IMR-90 (cell line): ENCODE data around the gene TRIML1. TPM values are rescaled to one million over a fixed set of nuclear protein-coding genes. Genes with fewer than 3 reads are reported as not detected.

ENCODE experiments used
- ATAC-seq: fragments of 200-7000 bp; cut with Tn5 transposase; 2 replicates; pipeline ENCODE4 v1.9.1; 2020; ENCODE audit warnings: low read depth, mild to moderate bottlenecking, moderate library complexity
- BruUV-seq: library from RNA; stranded (reverse); fragments of 400-500 nt; replicated peaks from 2 replicates; lab custom pipeline; 2021; lab: Mats Ljungman, UMichigan
- CTCF ChIA-PET: fragments of 300-600 bp; formaldehyde crosslinking; extraction: SDS; loops from one replicate; lab custom pipeline; 2021; ENCODE audit warnings: antibody characterized with exemption; lab: Yijun Ruan, JAX
- POLR2A ChIA-PET: fragments of 300-600 bp; sonication (Branson Sonifier 250); formaldehyde crosslinking; loops from one replicate; lab custom pipeline; 2022; ENCODE audit warnings: antibody characterized with exemption; ENCODE audit not compliant: unreplicated experiment; lab: Charles Lee
- DNase-seq: peaks from one replicate; pipeline ENCODE4 v3.0.0; 2013
- H2AFZ ChIP-seq: replicated peaks from 2 replicates; pipeline ENCODE3; 2013; ENCODE audit warnings: low read length, mild to moderate bottlenecking; ENCODE audit not compliant: poor library complexity
- H2AK5ac ChIP-seq: 2 replicates; pipeline ENCODE4 v1.6.1; 2013; ENCODE audit warnings: low read depth, low read length, inconsistent platforms
- H2AK9ac ChIP-seq: replicated peaks from 2 replicates; pipeline ENCODE3; 2013; ENCODE audit warnings: mild to moderate bottlenecking, low read depth, low read length, moderate library complexity; ENCODE audit not compliant: poor library complexity
- H2BK120ac ChIP-seq: 2 replicates; pipeline ENCODE4 v1.6.1; 2013; ENCODE audit warnings: low read depth, low read length, inconsistent platforms
- H2BK15ac ChIP-seq: 3 replicates; pipeline ENCODE4 v1.6.1; 2013; ENCODE audit warnings: low read depth, low read length, inconsistent platforms
- H2BK20ac ChIP-seq: 2 replicates; pipeline ENCODE4 v1.6.1; 2013; ENCODE audit warnings: low read depth, mild to moderate bottlenecking, inconsistent platforms, low read length, moderate library complexity
- H2BK5ac ChIP-seq: 2 replicates; pipeline ENCODE4 v1.6.1; 2013; ENCODE audit warnings: mild to moderate bottlenecking, low read depth, low read length, inconsistent platforms; ENCODE audit not compliant: poor library complexity, severe bottlenecking
- H3K14ac ChIP-seq: replicated peaks from 2 replicates; pipeline ENCODE4 v1.6.1; 2013; ENCODE audit warnings: low read depth, low read length, inconsistent platforms
- H3K18ac ChIP-seq: 2 replicates; pipeline ENCODE4 v1.6.1; 2013; ENCODE audit warnings: low read depth, low read length, control low read depth
- H3K23ac ChIP-seq: 2 replicates; pipeline ENCODE4 v1.6.1; 2013; ENCODE audit warnings: low read depth, low read length, inconsistent platforms
- H3K27ac ChIP-seq: 2 replicates; pipeline ENCODE4 v1.5.1; 2013; ENCODE audit warnings: mild to moderate bottlenecking, control low read depth, low read length; ENCODE audit not compliant: insufficient read depth
- H3K27me3 ChIP-seq: 2 replicates; pipeline ENCODE4 v1.6.1; 2013; ENCODE audit warnings: low read length; ENCODE audit not compliant: control insufficient read depth, insufficient read depth
- H3K36me3 ChIP-seq: 2 replicates; pipeline ENCODE4 v1.6.1; 2013; ENCODE audit warnings: low read length, mixed read lengths; ENCODE audit not compliant: control insufficient read depth, insufficient read depth
- H3K4ac ChIP-seq: 2 replicates; pipeline ENCODE4 v1.6.1; 2013; ENCODE audit warnings: low read depth, low read length, inconsistent platforms
- H3K4me1 ChIP-seq: 2 replicates; pipeline ENCODE4 v1.6.1; 2013; ENCODE audit warnings: low read length, mixed read lengths; ENCODE audit not compliant: control insufficient read depth, insufficient read depth
- H3K4me2 ChIP-seq: 2 replicates; pipeline ENCODE4 v1.6.1; 2013; ENCODE audit warnings: low read depth, mild to moderate bottlenecking, control low read depth, low read length, moderate library complexity
- H3K4me3 ChIP-seq: 2 replicates; pipeline ENCODE4 v1.5.1; 2013; ENCODE audit warnings: low read depth, mild to moderate bottlenecking, control low read depth, low read length, moderate library complexity; ENCODE audit not compliant: insufficient read depth
- H3K56ac ChIP-seq: 2 replicates; pipeline ENCODE4 v1.6.1; 2013; ENCODE audit warnings: low read length, inconsistent platforms; ENCODE audit not compliant: insufficient read depth; ENCODE audit errors: extremely low read depth
- H3K79me1 ChIP-seq, 2 experiments: 2 replicates each; pipeline ENCODE4 v1.6.1; 2013; ENCODE audit warnings: low read length in 2 of 2, inconsistent platforms in 1 of 2, low read depth in 1 of 2
- H3K9ac ChIP-seq: 2 replicates; pipeline ENCODE4 v1.6.1; 2013; ENCODE audit warnings: low read depth, low read length, control low read depth
- H3K9me1 ChIP-seq: 2 replicates; pipeline ENCODE4 v1.6.1; 2013; ENCODE audit warnings: low read length, inconsistent platforms; ENCODE audit not compliant: insufficient read depth
- H3K9me3 ChIP-seq: 2 replicates; pipeline ENCODE4 v1.6.1; 2013; ENCODE audit warnings: low read length; ENCODE audit not compliant: control insufficient read depth, insufficient read depth
- H4K20me1 ChIP-seq: 2 replicates; pipeline ENCODE4 v1.6.1; 2013; ENCODE audit warnings: low read length, inconsistent platforms; ENCODE audit not compliant: insufficient read depth
- H4K5ac ChIP-seq: 2 replicates; pipeline ENCODE4 v1.6.1; 2013; ENCODE audit warnings: mild to moderate bottlenecking, low read depth, low read length, control low read depth
- H4K8ac ChIP-seq, 2 experiments: 2 replicates each; pipeline ENCODE4 v1.6.1; 2013; ENCODE audit warnings: low read depth in 2 of 2, low read length in 2 of 2, control low read depth in 1 of 2, inconsistent platforms in 1 of 2
- H4K91ac ChIP-seq: 2 replicates; pipeline ENCODE4 v1.6.1; 2013; ENCODE audit warnings: low read depth, low read length, inconsistent platforms; ENCODE audit not compliant: insufficient read depth
- CEBPB ChIP-seq: IDR thresholded peaks from 2 replicates; pipeline ENCODE4 v1.6.1; 2012; ENCODE audit warnings: low read depth, low read length, improper control_type of control experiment
- CHD1 ChIP-seq: IDR thresholded peaks from 2 replicates; pipeline ENCODE4 v1.6.1; 2012; ENCODE audit warnings: low read depth, low read length, improper control_type of control experiment
- MAZ ChIP-seq: IDR thresholded peaks from 2 replicates; pipeline ENCODE4 v1.6.1; 2012; ENCODE audit warnings: low read depth, mild to moderate bottlenecking, low read length, improper control_type of control experiment, moderate library complexity, borderline replicate concordance
- RAD21 ChIP-seq: IDR thresholded peaks from 2 replicates; pipeline ENCODE4 v1.6.1; 2012; ENCODE audit warnings: low read length, improper control_type of control experiment
- WGBS, 2 experiments: methylation state at CpG; one replicate each; pipeline versions ENCODE4 v1.1.5 to v1.1.7; 2013; ENCODE audit warnings: missing lambda C conversion rate in 2 of 2; ENCODE audit not compliant: insufficient read length in 1 of 2; ENCODE audit errors: extremely low coverage in 2 of 2; 5-methylcytosine and 5-hydroxymethylcytosine counted together
- dilution Hi-C: fragments of 300-500 bp; cut with HindIII; formaldehyde crosslinking; loops from one replicate; pipeline ENCODE4 v1.14.3; 2018; ENCODE audit warnings: low sequenced_read_pairs; ENCODE audit not compliant: unreplicated experiment
- in situ Hi-C: fragments of 300-500 bp; cut with MboI; formaldehyde crosslinking; loops from 3 replicates; pipeline ENCODE4 v1.14.3; 2019; ENCODE audit warnings: low sequenced_read_pairs, inconsistent platforms, mixed read lengths
- intact Hi-C: fragments of 100-400 bp; cut with micrococcal nuclease; formaldehyde crosslinking; loops from 2 replicates; pipeline ENCODE4 v1.10.0; 2022
- polyA plus RNA-seq, 3 experiments: library from polyadenylated mRNA; depleted of rRNA; stranded (reverse); fragments of >200 nt; gene quantifications; 2 replicates each; pipeline ENCODE4 v1.2.3, GENCODE V29; 2012; ENCODE audit warnings: low replicate concordance in 1 of 3
- total RNA-seq: library from RNA; depleted of rRNA; stranded (reverse); fragments of >200 nt; gene quantifications from 2 replicates; pipeline ENCODE4 v1.2.3, GENCODE V29; 2012
- TF ChIP-seq, protein P1 (sequence below): fragments of 150-350 bp; IDR thresholded peaks from 2 replicates; pipeline ENCODE4 v1.6.1; 2016; ENCODE audit warnings: low read depth, mild to moderate bottlenecking, low read length, moderate library complexity, borderline replicate concordance

The TRIML1 gene
- total and polyA plus RNA-seq, 2 of the 4 experiments (the other 2 are of a cell fraction) = not detected

- Histone ChIP-seq H3K4me2 (no peak overlapping the region), H3K79me1 (no peaks in the 10 kb centered on the region), H2AK5ac (no peak overlapping the region), H3K9me3 (no peaks in the 10 kb centered on the region), H3K9me1 (no peaks in the 10 kb centered on the region), H2AFZ (no peak overlapping the region), H3K36me3 (no peaks in the 10 kb centered on the region), H3K9ac (no peak overlapping the region), H3K18ac (no peak overlapping the region), H3K4ac (no peak overlapping the region), H3K27me3 (no peaks in the 10 kb centered on the region), H3K27ac (no peak overlapping the region), H4K91ac (no peak overlapping the region), H3K4me3 (no peak overlapping the region), H2BK5ac (no peak overlapping the region), H4K5ac (no peak overlapping the region), H3K14ac (no peak overlapping the region), H2AK9ac (no peak overlapping the region), H2BK120ac (no peak overlapping the region), H3K23ac (no peak overlapping the region), H4K20me1 (no peaks in the 10 kb centered on the region), H3K4me1 (no peaks in the 10 kb centered on the region), H2BK15ac (no peak overlapping the region), H3K56ac (no peak overlapping the region), H4K8ac (no peak overlapping the region), H2BK20ac (no peak overlapping the region)
- DNase-seq (no peak), ATAC-seq (no peak)
- 64% methylated on average over 6 of the region's 13 CpGs; no CpG with 5 or more reads in 1 of the 2 experiments for WGBS, 2 experiments
- intact Hi-C loops (no loop called here), in situ Hi-C loops (no loop called here), dilution Hi-C loops (no loop called here)
- BruUV-seq = no TSS peak
- ChIA-PET CTCF (interaction anchor here (0.6 kb wide), 1 partner anchor 32 kb away, joined by 3 read pairs; no protein-coding TSS in a partner anchor), POLR2A (no interaction called here)
- no peak for TF ChIP-seq CHD1
- TF ChIP-seq CEBPB = no peak
- no peak for TF ChIP-seq MAZ
- no peak for TF ChIP-seq RAD21
- TF ChIP-seq, protein P1, sequence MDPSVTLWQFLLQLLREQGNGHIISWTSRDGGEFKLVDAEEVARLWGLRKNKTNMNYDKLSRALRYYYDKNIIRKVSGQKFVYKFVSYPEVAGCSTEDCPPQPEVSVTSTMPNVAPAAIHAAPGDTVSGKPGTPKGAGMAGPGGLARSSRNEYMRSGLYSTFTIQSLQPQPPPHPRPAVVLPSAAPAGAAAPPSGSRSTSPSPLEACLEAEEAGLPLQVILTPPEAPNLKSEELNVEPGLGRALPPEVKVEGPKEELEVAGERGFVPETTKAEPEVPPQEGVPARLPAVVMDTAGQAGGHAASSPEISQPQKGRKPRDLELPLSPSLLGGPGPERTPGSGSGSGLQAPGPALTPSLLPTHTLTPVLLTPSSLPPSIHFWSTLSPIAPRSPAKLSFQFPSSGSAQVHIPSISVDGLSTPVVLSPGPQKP = no peak
These were observed 17.7 kb upstream of the TRIML1 start for GRCh38 chr4:188121530-188121929.
